Stimulated activated CD4-positive, alpha-beta T cell treated with anti-CD3 and anti-CD28 coated beads, Interleukin-15, amount 100 ng/mL, for 1 hour (primary cell): Measurements from ENCODE around the gene BIRC5.

ENCODE experiments used
- DNase-seq, 2 donors: peaks; one replicate each; pipeline ENCODE4 v3.0.0-alpha.2; 2020; ENCODE audit warnings: low read depth in 1 of 2, low spot score in 1 of 2

BIRC5 gene

GRCh38 chr17:78271419-78272170 is 57.5 kb downstream of the BIRC5 start:
- DNase-seq = no peak

GRCh38 chr17:78272181-78272913 is 58.3 kb downstream of the BIRC5 start:
- peak in 1 of 2 donors; percentile 37 for DNase-seq

- no peak for DNase-seq
Observed at GRCh38 chr17:78272914-78273258, 58.8 kb downstream of the BIRC5 start.

- DNase-seq = no peak
Observed at GRCh38 chr17:78273813-78274212, 59.8 kb downstream of the BIRC5 start.
